PFSK-1 (cell line): Measurements from ENCODE around the gene GABRR3.

Experiments used
- POLR2AphosphoS5 ChIP-seq: IDR thresholded peaks from 2 replicates; pipeline ENCODE4 v1.6.1; 2012; ENCODE audit warnings: low read depth, mild to moderate bottlenecking, control low read depth, low read length, moderate library complexity
- SIN3A ChIP-seq: IDR thresholded peaks from 2 replicates; pipeline ENCODE4 v1.6.1; 2012; ENCODE audit warnings: mild to moderate bottlenecking, low read length, moderate library complexity, borderline replicate concordance; ENCODE audit not compliant: insufficient read depth
- TF ChIP-seq, protein P1 (sequence below), 2 experiments: IDR thresholded peaks; 2 replicates each; pipeline versions ENCODE4 v1.6.1 to v1.8.0; 2011 to 2012; ENCODE audit warnings: low read depth in 2 of 2, low read length in 2 of 2, control low read depth in 1 of 2, inconsistent platforms in 1 of 2, mild to moderate bottlenecking in 1 of 2, moderate library complexity in 1 of 2; ENCODE audit not compliant: insufficient read depth in 1 of 2

DNA sequence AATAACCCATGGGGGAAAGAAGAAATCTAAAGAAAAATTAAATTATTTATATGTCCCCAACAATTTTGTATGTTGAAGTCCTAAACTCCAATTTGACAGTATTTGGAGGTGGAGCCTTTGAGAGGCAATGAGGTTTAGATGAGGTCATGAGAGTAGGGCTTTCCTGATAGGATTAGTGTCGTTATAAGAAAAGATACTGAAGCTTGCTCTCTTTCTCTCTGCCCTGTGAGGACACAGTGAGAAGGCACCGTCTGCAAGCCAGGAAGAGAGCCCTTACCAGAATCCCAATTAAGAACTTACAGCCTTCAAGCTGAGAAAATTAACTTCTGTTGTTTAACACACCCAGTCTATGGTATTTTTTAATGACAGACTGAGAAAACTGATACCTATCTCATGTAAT lies 35.7 kb upstream of the GABRR3 start:
- TF ChIP-seq, protein P1, sequence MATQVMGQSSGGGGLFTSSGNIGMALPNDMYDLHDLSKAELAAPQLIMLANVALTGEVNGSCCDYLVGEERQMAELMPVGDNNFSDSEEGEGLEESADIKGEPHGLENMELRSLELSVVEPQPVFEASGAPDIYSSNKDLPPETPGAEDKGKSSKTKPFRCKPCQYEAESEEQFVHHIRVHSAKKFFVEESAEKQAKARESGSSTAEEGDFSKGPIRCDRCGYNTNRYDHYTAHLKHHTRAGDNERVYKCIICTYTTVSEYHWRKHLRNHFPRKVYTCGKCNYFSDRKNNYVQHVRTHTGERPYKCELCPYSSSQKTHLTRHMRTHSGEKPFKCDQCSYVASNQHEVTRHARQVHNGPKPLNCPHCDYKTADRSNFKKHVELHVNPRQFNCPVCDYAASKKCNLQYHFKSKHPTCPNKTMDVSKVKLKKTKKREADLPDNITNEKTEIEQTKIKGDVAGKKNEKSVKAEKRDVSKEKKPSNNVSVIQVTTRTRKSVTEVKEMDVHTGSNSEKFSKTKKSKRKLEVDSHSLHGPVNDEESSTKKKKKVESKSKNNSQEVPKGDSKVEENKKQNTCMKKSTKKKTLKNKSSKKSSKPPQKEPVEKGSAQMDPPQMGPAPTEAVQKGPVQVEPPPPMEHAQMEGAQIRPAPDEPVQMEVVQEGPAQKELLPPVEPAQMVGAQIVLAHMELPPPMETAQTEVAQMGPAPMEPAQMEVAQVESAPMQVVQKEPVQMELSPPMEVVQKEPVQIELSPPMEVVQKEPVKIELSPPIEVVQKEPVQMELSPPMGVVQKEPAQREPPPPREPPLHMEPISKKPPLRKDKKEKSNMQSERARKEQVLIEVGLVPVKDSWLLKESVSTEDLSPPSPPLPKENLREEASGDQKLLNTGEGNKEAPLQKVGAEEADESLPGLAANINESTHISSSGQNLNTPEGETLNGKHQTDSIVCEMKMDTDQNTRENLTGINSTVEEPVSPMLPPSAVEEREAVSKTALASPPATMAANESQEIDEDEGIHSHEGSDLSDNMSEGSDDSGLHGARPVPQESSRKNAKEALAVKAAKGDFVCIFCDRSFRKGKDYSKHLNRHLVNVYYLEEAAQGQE (IDR thresholded peaks at IDR 0.05; ENCODE audit: insufficient read depth in 1 of 2, low read depth in 2 of 2, low read length in 2 of 2), result no peak
- TF ChIP-seq POLR2AphosphoS5 (no peak), SIN3A (no peak)
